ENCODE measurements around the gene CAMTA1.

GRCh38 chr1:7642781-7643529 is 857.7 kb downstream of the CAMTA1 start:
- TF ChIP-seq CTCF (conservative IDR thresholded peaks at IDR 0.05; ENCODE audit: low read length) (no peak), EZH2phosphoT487 (IDR thresholded peaks at IDR 0.05; ENCODE audit: borderline replicate concordance, low read depth, low read length) (no peak)
